Fibroblast of lung (primary cell): ENCODE data around the gene CHST9. TPM values are rescaled to one million over a fixed set of nuclear protein-coding genes. Genes with fewer than 3 reads are reported as not detected.

Experiments used
- DNase-seq, 2 donors: peaks; one replicate each; pipeline versions ENCODE4 v3.0.0 to v3.0.0-alpha.2; 2010; ENCODE audit warnings: low read depth in 2 of 2
- H2AFZ ChIP-seq: 2 replicates; pipeline ENCODE4 v1.5.1; 2012; ENCODE audit warnings: low read length, control low read depth, inconsistent platforms
- H3K27ac ChIP-seq: 2 replicates; pipeline ENCODE4 v1.5.1; 2011; ENCODE audit warnings: low read length, control low read depth; ENCODE audit not compliant: insufficient read depth
- H3K27me3 ChIP-seq: 2 replicates; pipeline ENCODE4 v1.5.1; 2011; ENCODE audit warnings: mild to moderate bottlenecking, low read length; ENCODE audit not compliant: control insufficient read depth, insufficient read depth
- H3K36me3 ChIP-seq: 2 replicates; pipeline ENCODE4 v1.5.1; 2011; ENCODE audit warnings: low read length; ENCODE audit not compliant: control insufficient read depth, insufficient read depth
- H3K4me1 ChIP-seq: 2 replicates; pipeline ENCODE4 v1.5.1; 2011; ENCODE audit warnings: low read length; ENCODE audit not compliant: control insufficient read depth, insufficient read depth; ENCODE audit errors: extremely low read depth
- H3K4me2 ChIP-seq: 2 replicates; pipeline ENCODE4 v1.5.1; 2011; ENCODE audit warnings: low read length, control low read depth; ENCODE audit not compliant: insufficient read depth; ENCODE audit errors: extremely low read depth
- H3K4me3 ChIP-seq, 4 experiments: fragments of 200-600 bp in 1 of 4; sonication (generic) in 1 of 4; replicated peaks in 1 of 4; 2 replicates each; pipeline ENCODE4 v1.5.1; 2011 to 2016; ENCODE audit warnings: low read length in 4 of 4, low read depth in 3 of 4, mild to moderate bottlenecking in 3 of 4, control low read depth in 2 of 4, inconsistent platforms in 1 of 4, mixed read lengths in 1 of 4; ENCODE audit not compliant: insufficient read depth in 1 of 4; ENCODE audit errors: control extremely low read depth in 1 of 4
- H3K79me2 ChIP-seq: 2 replicates; pipeline ENCODE4 v1.5.1; 2012; ENCODE audit warnings: mild to moderate bottlenecking, low read length, inconsistent platforms; ENCODE audit not compliant: control insufficient read depth, insufficient read depth
- H3K9ac ChIP-seq: 2 replicates; pipeline ENCODE4 v1.5.1; 2011; ENCODE audit warnings: mild to moderate bottlenecking, low read length, control low read depth; ENCODE audit not compliant: insufficient read depth
- H3K9me3 ChIP-seq: 2 replicates; pipeline ENCODE4 v1.5.1; 2012; ENCODE audit warnings: low read depth, low read length; ENCODE audit not compliant: control insufficient read depth, insufficient read depth
- H4K20me1 ChIP-seq: 2 replicates; pipeline ENCODE4 v1.5.1; 2011; ENCODE audit warnings: low read length; ENCODE audit not compliant: control insufficient read depth, insufficient read depth; ENCODE audit errors: extremely low read depth
- EZH2 ChIP-seq: IDR thresholded peaks from 2 replicates; pipeline ENCODE4 v1.5.1; 2012; ENCODE audit warnings: low read length, control low read depth, mild to moderate bottlenecking; ENCODE audit errors: missing control alignments
- polyA plus RNA-seq, 2 donors: library from polyadenylated mRNA; depleted of rRNA in 1 of 2; stranded (reverse) in 1 of 2; unstranded in 1 of 2; fragments of >200 nt; gene quantifications; 2 replicates each; pipeline ENCODE4 v1.2.1, GENCODE V29; 2011 to 2012; ENCODE audit warnings: missing spikeins in 1 of 2
- total RNA-seq: library from RNA; depleted of rRNA; stranded (reverse); fragments of >200 nt; gene quantifications from 2 replicates; pipeline ENCODE4 v1.2.1, GENCODE V29; 2014
- TF ChIP-seq, protein P1 (sequence below), 2 donors: IDR thresholded peaks in 1 of 2; conservative IDR thresholded peaks in 1 of 2; 1 replicate in 1 of 2; 2 replicates in 1 of 2; pipeline ENCODE4 v1.5.1; 2011 to 2012; ENCODE audit warnings: low read length in 2 of 2, control low read depth in 1 of 2, inconsistent platforms in 1 of 2, low read depth in 1 of 2, mild to moderate bottlenecking in 1 of 2

The CHST9 gene
- total and polyA plus RNA-seq, 2 donors (not counting 1 experiment from before 2014, with no cell fraction given) = not detected

DNA sequence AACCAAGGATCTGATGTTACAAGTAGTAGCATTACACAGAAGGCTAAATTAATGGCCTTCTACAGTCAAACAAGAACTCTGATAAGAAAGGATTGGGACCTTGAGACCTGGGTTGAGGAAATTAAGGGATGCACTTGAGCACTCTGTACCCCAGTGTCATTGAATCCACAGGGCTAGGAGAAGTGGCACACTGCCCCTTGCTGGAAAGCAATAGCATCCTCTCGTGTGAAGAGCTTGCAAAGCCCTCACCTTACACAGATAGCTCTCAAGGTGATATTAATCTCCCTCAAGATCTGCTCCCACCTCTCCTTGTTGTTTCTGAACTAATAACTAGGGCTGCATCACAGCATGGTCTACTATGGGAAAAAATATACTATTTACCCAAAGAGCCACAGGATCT, 26.5 kb upstream of the CHST9 start:
- Histone ChIP-seq H4K20me1 (no peaks in the 10 kb centered on the region), H3K9ac (no peak overlapping the region), H2AFZ (no peak overlapping the region), H3K36me3 (no peaks in the 10 kb centered on the region), H3K79me2 (no peaks in the 10 kb centered on the region), H3K4me3 (no peak overlapping the region), H3K9me3 (no peaks in the 10 kb centered on the region), H3K4me1 (no peaks in the 10 kb centered on the region), H3K27ac (no peak overlapping the region), H3K4me2 (no peak overlapping the region), H3K27me3 (no peaks in the 10 kb centered on the region)
- no peak for TF ChIP-seq EZH2
- TF ChIP-seq, protein P1, sequence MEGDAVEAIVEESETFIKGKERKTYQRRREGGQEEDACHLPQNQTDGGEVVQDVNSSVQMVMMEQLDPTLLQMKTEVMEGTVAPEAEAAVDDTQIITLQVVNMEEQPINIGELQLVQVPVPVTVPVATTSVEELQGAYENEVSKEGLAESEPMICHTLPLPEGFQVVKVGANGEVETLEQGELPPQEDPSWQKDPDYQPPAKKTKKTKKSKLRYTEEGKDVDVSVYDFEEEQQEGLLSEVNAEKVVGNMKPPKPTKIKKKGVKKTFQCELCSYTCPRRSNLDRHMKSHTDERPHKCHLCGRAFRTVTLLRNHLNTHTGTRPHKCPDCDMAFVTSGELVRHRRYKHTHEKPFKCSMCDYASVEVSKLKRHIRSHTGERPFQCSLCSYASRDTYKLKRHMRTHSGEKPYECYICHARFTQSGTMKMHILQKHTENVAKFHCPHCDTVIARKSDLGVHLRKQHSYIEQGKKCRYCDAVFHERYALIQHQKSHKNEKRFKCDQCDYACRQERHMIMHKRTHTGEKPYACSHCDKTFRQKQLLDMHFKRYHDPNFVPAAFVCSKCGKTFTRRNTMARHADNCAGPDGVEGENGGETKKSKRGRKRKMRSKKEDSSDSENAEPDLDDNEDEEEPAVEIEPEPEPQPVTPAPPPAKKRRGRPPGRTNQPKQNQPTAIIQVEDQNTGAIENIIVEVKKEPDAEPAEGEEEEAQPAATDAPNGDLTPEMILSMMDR (conservative IDR thresholded peaks at IDR 0.05 in 1 of 2, IDR thresholded peaks at IDR 0.05 in 1 of 2; ENCODE audit: low read depth in 1 of 2, low read length in 2 of 2) = no peak
- DNase-seq = no peak

- Histone ChIP-seq H4K20me1 (no peaks in the 10 kb centered on the region), H3K4me2 (no peak overlapping the region), H3K9ac (no peak overlapping the region), H3K4me3 (no peak overlapping the region), H2AFZ (no peak overlapping the region), H3K9me3 (no peaks in the 10 kb centered on the region), H3K27me3 (no peaks in the 10 kb centered on the region), H3K79me2 (no peaks in the 10 kb centered on the region), H3K36me3 (no peaks in the 10 kb centered on the region), H3K27ac (no peak overlapping the region), H3K4me1 (no peaks in the 10 kb centered on the region)
- no peak for TF ChIP-seq EZH2
- TF ChIP-seq, protein P1 (conservative IDR thresholded peaks at IDR 0.05 in 1 of 2, IDR thresholded peaks at IDR 0.05 in 1 of 2; ENCODE audit: low read depth in 1 of 2, low read length in 2 of 2) = no peak
- DNase-seq = no peak
Observed at GRCh38 chr18:27206411-27206810, 21.3 kb upstream of the CHST9 start.

DNA sequence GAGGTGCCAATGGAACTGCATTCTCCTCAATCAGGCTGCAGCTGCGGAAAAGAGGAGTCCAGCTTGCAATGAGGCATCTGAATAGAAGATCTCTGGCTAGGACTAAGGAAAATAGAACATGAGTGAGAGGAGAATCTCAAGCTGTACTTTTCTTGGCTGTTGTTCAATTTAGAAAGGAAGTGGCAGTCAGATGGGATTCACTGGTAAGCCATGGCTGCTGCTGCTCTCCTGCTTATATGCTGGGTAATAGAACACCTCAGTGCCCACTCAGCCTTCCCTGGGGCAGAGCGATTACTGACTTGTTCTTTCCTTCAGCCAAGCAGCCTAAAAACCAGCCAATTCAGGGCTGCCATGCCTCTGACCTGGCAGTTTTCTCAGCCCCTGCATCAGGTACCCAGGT, 17.6 kb upstream of the CHST9 start:
- Histone ChIP-seq H3K9ac (no peak overlapping the region), H3K4me3 (no peak overlapping the region), H3K4me1 (no peaks in the 10 kb centered on the region), H3K79me2 (no peaks in the 10 kb centered on the region), H3K9me3 (no peaks in the 10 kb centered on the region), H4K20me1 (no peaks in the 10 kb centered on the region), H3K27ac (no peak overlapping the region), H2AFZ (no peak overlapping the region), H3K4me2 (no peak overlapping the region), H3K27me3 (no peaks in the 10 kb centered on the region), H3K36me3 (no peaks in the 10 kb centered on the region)
- DNase-seq = peak in 1 of 2 donors; percentile 0
- TF ChIP-seq EZH2 = no peak
- TF ChIP-seq, protein P1 (conservative IDR thresholded peaks at IDR 0.05 in 1 of 2, IDR thresholded peaks at IDR 0.05 in 1 of 2; ENCODE audit: low read depth in 1 of 2, low read length in 2 of 2) = no peak
